ENCODE data around the gene CFAP77. TPM values are rescaled to one million over a fixed set of nuclear protein-coding genes. Genes with fewer than 3 reads are reported as not detected.

Gene CFAP77
- total and polyA plus RNA-seq, 2 of the 8 experiments (the other 6 are each of a cell fraction or from before 2014, with no cell fraction given): 0.63 to 0.97 TPM

DNA sequence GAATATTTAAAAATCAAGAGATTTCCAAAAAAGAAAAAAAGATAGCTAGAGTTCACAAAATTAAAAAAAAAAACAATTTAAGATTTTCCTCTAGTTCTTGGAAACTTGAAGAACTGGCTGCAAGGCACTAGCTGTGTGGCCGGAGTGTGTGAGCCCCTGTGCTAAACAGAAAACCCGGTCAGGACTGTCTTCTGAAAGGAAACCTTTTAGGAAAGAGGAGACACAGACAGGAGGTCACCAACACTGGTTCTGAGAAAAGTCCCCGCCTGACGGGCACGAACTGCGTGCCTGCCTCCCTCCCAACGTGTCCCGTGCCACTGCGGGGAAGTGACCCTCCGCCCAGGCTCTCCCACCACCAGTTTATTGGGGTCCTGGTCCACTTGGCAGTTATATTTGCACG is 18.6 kb upstream of the CFAP77 start (continued):
- TF ChIP-seq, protein P1, sequence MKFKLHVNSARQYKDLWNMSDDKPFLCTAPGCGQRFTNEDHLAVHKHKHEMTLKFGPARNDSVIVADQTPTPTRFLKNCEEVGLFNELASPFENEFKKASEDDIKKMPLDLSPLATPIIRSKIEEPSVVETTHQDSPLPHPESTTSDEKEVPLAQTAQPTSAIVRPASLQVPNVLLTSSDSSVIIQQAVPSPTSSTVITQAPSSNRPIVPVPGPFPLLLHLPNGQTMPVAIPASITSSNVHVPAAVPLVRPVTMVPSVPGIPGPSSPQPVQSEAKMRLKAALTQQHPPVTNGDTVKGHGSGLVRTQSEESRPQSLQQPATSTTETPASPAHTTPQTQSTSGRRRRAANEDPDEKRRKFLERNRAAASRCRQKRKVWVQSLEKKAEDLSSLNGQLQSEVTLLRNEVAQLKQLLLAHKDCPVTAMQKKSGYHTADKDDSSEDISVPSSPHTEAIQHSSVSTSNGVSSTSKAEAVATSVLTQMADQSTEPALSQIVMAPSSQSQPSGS (IDR thresholded peaks at IDR 0.05; ENCODE audit: low read length): no peak
- TF ChIP-seq EGR1 (IDR thresholded peaks at IDR 0.05; ENCODE audit: borderline replicate concordance, low read depth, low read length) (no peak), POU5F1 (IDR thresholded peaks at IDR 0.05; ENCODE audit: low read depth, low read length) (no peak)

Measured in H1 (cell line).